ENCODE data around the gene MRPL48. TPM values are rescaled to one million over a fixed set of nuclear protein-coding genes. Genes with fewer than 3 reads are reported as not detected.
"Not testable (repeated sequence)": the region's sequence is repeated elsewhere in the genome, so short reads cannot be mapped to it uniquely, and the experiment has no call there.

The MRPL48 gene
- total RNA-seq, 2 donors from 2014 or later: 9.2 to 17.9 TPM

DNA sequence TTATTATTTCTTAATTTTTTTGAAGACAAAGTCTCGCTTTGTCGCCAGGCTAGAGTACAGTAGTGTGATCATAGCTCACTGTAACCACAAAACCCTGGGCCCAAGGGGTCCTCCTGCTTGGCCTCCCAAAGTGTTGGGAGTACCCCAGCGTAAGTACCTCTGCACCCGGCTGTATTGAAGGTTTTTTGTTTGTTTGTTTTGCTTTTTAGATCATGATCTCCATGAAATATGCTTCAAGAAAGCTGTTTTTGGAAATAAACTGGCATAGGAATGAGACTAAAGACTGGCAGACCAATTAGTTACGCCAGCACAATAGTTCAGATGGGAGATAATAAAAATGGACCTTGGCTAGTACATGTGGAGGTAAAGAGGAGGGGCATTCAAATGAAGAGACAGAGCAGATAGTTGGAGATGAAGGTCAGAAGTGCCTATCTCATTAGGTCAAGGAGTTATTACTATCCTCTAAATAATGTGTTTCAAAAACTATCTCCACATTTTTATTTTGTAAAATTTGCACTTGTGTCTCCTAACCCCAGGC lies 4.1 kb upstream of the MRPL48 start:
- ATAC-seq (no peak), DNase-seq (no peak)
- Histone ChIP-seq H3K9me3 (no peaks in the 10 kb centered on the region), H3K4me1 (peaks cover 20% of the 10 kb centered on the region), H3K4me3 (no peak overlapping the region), H3K27ac (no peak overlapping the region), H3K36me3 (replicated peaks in 1 of 2; ENCODE audit: insufficient read depth in 1 of 2, low read depth in 2 of 2) (no peaks in the 10 kb centered on the region), H3K27me3 (no peaks in the 10 kb centered on the region)
- WGBS, 2 donors: 91% methylated on average over 5 of the region's 5 CpGs
- no peak for TF ChIP-seq CTCF (IDR thresholded peaks at IDR 0.05)
- no peak for TF ChIP-seq POLR2A (IDR thresholded peaks at IDR 0.05)
- intact Hi-C loops (cut with DNase I): no loop called here

DNA sequence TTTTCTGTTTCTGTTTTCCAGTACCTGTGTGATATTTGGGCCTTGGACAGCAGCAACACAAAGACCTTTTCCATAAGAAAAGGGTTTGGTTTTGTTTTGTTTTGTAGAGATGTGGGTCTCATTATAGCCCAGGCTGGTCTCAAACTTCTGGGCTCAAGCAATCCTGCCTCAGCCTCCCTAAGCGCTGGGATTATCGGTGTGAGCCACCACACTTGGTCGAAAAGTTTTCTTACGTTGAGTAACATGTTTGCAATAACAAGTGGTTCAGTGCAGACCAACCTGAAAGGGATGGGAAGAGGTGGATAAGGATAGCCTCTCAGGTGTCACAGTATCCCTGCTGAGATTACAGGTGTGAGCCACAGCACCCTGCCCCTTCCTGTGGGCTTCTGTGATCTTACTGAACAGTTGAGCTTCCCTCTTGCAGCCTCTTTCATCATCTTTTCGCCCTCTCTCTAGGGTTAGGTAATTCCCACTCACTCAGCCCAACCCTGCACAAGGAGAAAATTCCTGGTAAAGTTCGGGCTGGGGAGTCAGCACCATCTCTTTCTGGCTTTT lies 3.5 kb upstream of the MRPL48 start:
- no peaks in the 10 kb centered on the region for H3K9me3 ChIP-seq
- no peak overlapping the region for H3K4me3 ChIP-seq
- TF ChIP-seq POLR2A (IDR thresholded peaks at IDR 0.05) (no peak), CTCF (IDR thresholded peaks at IDR 0.05) (no peak)
- no peak overlapping the region for H3K27ac ChIP-seq
- peaks cover 20% of the 10 kb centered on the region for H3K4me1 ChIP-seq
- ATAC-seq (no peak), DNase-seq (no peak)
- no peaks in the 10 kb centered on the region for H3K36me3 ChIP-seq (replicated peaks in 1 of 2; ENCODE audit: insufficient read depth in 1 of 2, low read depth in 2 of 2)
- H3K27me3 ChIP-seq: no peaks in the 10 kb centered on the region
- intact Hi-C loops (cut with DNase I): no loop called here
- 81 to 92% methylated on average over 6 of the region's 6 CpGs for WGBS, 2 donors

DNA sequence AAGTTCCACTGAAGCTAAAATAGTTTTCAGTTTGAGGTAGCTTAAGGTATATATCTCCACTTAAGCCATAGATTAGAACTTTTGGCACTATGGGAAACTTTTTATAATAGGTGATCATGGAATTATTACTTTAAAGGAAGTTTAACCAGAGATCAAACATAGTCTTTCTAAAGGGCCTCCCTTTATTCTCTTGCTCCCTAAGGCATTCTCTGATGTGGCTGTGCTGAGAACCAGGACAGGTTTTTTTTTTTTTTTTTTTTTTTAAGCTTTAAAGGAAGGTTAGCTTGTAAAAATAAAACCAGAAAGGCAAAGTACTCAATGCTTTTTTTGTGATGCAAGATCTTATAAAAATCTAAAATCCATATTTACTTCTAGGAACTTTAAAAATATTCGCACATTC lies 2.9 kb upstream of the MRPL48 start:
- H3K4me1 ChIP-seq: peaks cover 23% of the 10 kb centered on the region
- H3K36me3 ChIP-seq (replicated peaks in 1 of 2; ENCODE audit: insufficient read depth in 1 of 2, low read depth in 2 of 2): no peaks in the 10 kb centered on the region
- no peaks in the 10 kb centered on the region for H3K9me3 ChIP-seq
- ATAC-seq (no peak), DNase-seq (no peak)
- WGBS, 2 donors: 82 to 87% methylated on average over 1 of the region's 1 CpG
- no peak overlapping the region for H3K4me3 ChIP-seq
- H3K27ac ChIP-seq: no peak overlapping the region
- no peaks in the 10 kb centered on the region for H3K27me3 ChIP-seq
- intact Hi-C loops (cut with DNase I): no loop called here
- no peak for TF ChIP-seq CTCF (IDR thresholded peaks at IDR 0.05)

- peaks cover 18% of the 10 kb centered on the region for H3K4me1 ChIP-seq
- H3K9me3 ChIP-seq; H3K27me3 ChIP-seq; H3K27ac ChIP-seq; ATAC-seq; DNase-seq; H3K36me3 ChIP-seq (replicated peaks in 1 of 2; ENCODE audit: insufficient read depth in 1 of 2, low read depth in 2 of 2); H3K4me3 ChIP-seq; intact Hi-C loops (cut with DNase I): not testable (repeated sequence)
Observed at GRCh38 chr11:73785467-73785866, 2.2 kb upstream of the MRPL48 start.

GRCh38 chr11:73787051-73787642 lies 527 bp upstream of the MRPL48 start:
- Histone ChIP-seq H3K27ac (peak overlapping the region; percentile 54 to 95 (median 92)), H3K9me3 (no peaks in the 10 kb centered on the region), H3K4me3 (peak overlapping the region; percentile 77 to 95), H3K36me3 (replicated peaks in 1 of 2; ENCODE audit: insufficient read depth in 1 of 2, low read depth in 2 of 2) (no peaks in the 10 kb centered on the region), H3K27me3 (no peaks in the 10 kb centered on the region), H3K4me1 (peaks cover 22% of the 10 kb centered on the region)
- ATAC-seq (no peak), DNase-seq (no peak)
- whole genome bisulfite sequencing, 2 donors: 22 to 26% methylated on average over 17 of the region's 17 CpGs
- intact Hi-C loops (cut with DNase I): no loop called here
- no peak for TF ChIP-seq CTCF (IDR thresholded peaks at IDR 0.05)
- TF ChIP-seq POLR2A (IDR thresholded peaks at IDR 0.05): no peak

Data from body of pancreas (tissue), 4 donors.